Thyroid gland (tissue), 4 donors: ENCODE data around the gene PCCA. TPM values are rescaled to one million over a fixed set of nuclear protein-coding genes. Genes with fewer than 3 reads are reported as not detected.
"Not testable (repeated sequence)": the region's sequence is repeated elsewhere in the genome, so short reads cannot be mapped to it uniquely, and the experiment has no call there.

Source experiments
- DNase-seq, 2 donors: peaks; one replicate each; pipeline ENCODE4 v3.0.0-alpha.2; 2019
- H3K27ac ChIP-seq, 3 donors: fragments of 200-600 bp; sonication (generic); 1 replicate in 2 of 3; 2 replicates in 1 of 3; pipeline ENCODE4 v1.5.1; 2016 to 2019; ENCODE audit warnings: mild to moderate bottlenecking in 1 of 3, moderate library complexity in 1 of 3
- H3K27me3 ChIP-seq: fragments of 200-600 bp; sonication (generic); one replicate; pipeline ENCODE4 v1.5.1; 2019
- H3K36me3 ChIP-seq, 2 donors: fragments of 200-600 bp; sonication (generic); one replicate each; pipeline ENCODE4 v1.5.1; 2016 to 2019
- H3K4me1 ChIP-seq, 2 donors: fragments of 200-600 bp; sonication (generic); one replicate each; pipeline ENCODE4 v1.5.1; 2017 to 2019
- H3K4me3 ChIP-seq, 3 donors: fragments of 200-600 bp; sonication (generic); replicated peaks in 1 of 3; 1 replicate in 2 of 3; 2 replicates in 1 of 3; pipeline ENCODE4 v1.5.1; 2016; ENCODE audit warnings: mild to moderate bottlenecking in 1 of 3
- H3K9me3 ChIP-seq: fragments of 200-600 bp; sonication (generic); one replicate; pipeline ENCODE4 v1.5.1; 2017
- CTCF ChIP-seq, 6 experiments: fragments of 200-600 bp in 3 of 6; fragments of 450-650 bp in 3 of 6; sonication (generic) in 3 of 6; IDR thresholded peaks; one replicate each; pipeline ENCODE4 v1.5.1; 2016 to 2019; ENCODE audit warnings: antibody characterized with exemption in 6 of 6, mild to moderate bottlenecking in 2 of 6, inconsistent platforms in 1 of 6, moderate library complexity in 1 of 6
- POLR2A ChIP-seq, 2 donors: fragments of 450-650 bp; IDR thresholded peaks; one replicate each; pipeline ENCODE4 v1.6.1; 2017; ENCODE audit warnings: antibody characterized with exemption in 2 of 2, mild to moderate bottlenecking in 2 of 2, moderate library complexity in 1 of 2
- WGBS, 2 donors: methylation state at CpG; one replicate each; pipeline ENCODE4 v1.1.5; 2017; 5-methylcytosine and 5-hydroxymethylcytosine counted together
- intact Hi-C: fragments of 100-400 bp; cut with DNase I; formaldehyde crosslinking; loops from one replicate; pipeline ENCODE4 v1.15.1; 2023
- total RNA-seq, 4 donors: library from RNA; depleted of rRNA; stranded (reverse); fragments of >200 nt; gene quantifications; one replicate each; pipeline ENCODE4 v1.2.3, GENCODE V29; 2016

The PCCA gene
- total RNA-seq, 4 donors from 2014 or later = 54.3 to 95.2 (median 67.7) TPM

DNA sequence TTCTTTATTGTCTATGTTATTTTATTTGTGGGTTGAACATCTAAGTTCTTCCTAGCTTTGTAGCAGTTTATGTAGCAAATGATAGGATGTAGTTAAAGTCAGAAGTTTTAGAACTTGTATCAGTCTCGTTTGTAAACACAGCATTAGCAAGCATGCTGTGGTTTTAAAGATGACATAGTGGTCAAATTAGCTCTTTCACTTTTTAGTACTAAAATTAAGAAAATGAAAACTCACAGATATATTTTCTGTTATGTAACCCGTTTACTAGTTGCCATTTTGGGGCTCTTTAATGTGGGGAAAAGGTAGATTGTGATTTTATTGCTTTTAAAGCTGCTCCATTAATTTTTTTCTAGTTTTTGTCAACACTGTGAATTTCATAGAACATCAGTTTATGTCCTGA, 216.5 kb downstream of the PCCA start:
- no peak for DNase-seq
- no peak overlapping the region for H3K27ac ChIP-seq
- intact Hi-C loops = no loop called here
- H3K4me3 ChIP-seq = no peak overlapping the region
- 82 to 92% methylated on average over 2 of the region's 2 CpGs for WGBS, 2 donors
- H3K27me3 ChIP-seq = no peaks in the 10 kb centered on the region
- H3K36me3 ChIP-seq = no peaks in the 10 kb centered on the region
- H3K9me3 ChIP-seq = no peaks in the 10 kb centered on the region
- no peak for TF ChIP-seq POLR2A (IDR thresholded peaks at IDR 0.05)
- TF ChIP-seq CTCF (IDR thresholded peaks at IDR 0.05) = no peak
- peaks cover 9 to 26% of the 10 kb centered on the region in 2 donors for H3K4me1 ChIP-seq

GRCh38 chr13:100306030-100306429, 217.1 kb downstream of the PCCA start:
- H3K4me1 ChIP-seq = peaks cover 6 to 20% of the 10 kb centered on the region in 2 donors
- no peaks in the 10 kb centered on the region for H3K27me3 ChIP-seq
- intact Hi-C loops = no loop called here
- no peaks in the 10 kb centered on the region for H3K9me3 ChIP-seq
- H3K4me3 ChIP-seq = no peak overlapping the region
- TF ChIP-seq CTCF (IDR thresholded peaks at IDR 0.05) (no peak), POLR2A (IDR thresholded peaks at IDR 0.05) (no peak)
- H3K36me3 ChIP-seq = no peaks in the 10 kb centered on the region
- DNase-seq = no peak
- WGBS, 2 donors = 91 to 93% methylated on average over 4 of the region's 4 CpGs
- H3K27ac ChIP-seq = no peak overlapping the region

GRCh38 chr13:100306434-100306999, 217.6 kb downstream of the PCCA start:
- H3K4me1 ChIP-seq = peaks cover under 1 to 16% of the 10 kb centered on the region in 2 donors
- H3K27me3 ChIP-seq = no peaks in the 10 kb centered on the region
- no peak overlapping the region for H3K4me3 ChIP-seq
- H3K36me3 ChIP-seq = no peaks in the 10 kb centered on the region
- WGBS, 2 donors = 44 to 60% methylated on average over 5 of the region's 5 CpGs
- DNase-seq = no peak
- no peak overlapping the region for H3K27ac ChIP-seq
- H3K9me3 ChIP-seq = no peaks in the 10 kb centered on the region
- TF ChIP-seq CTCF (IDR thresholded peaks at IDR 0.05) (no peak), POLR2A (IDR thresholded peaks at IDR 0.05) (no peak)
- intact Hi-C loops = no loop called here

GRCh38 chr13:100314132-100314910, 225.4 kb downstream of the PCCA start:
- Histone ChIP-seq H3K27me3 (no peaks in the 10 kb centered on the region), H3K9me3 (no peaks in the 10 kb centered on the region), H3K4me1 (no peaks in the 10 kb centered on the region), H3K36me3 (no peaks in the 10 kb centered on the region), H3K4me3 (no peak overlapping the region), H3K27ac (no peak overlapping the region)
- no peak for TF ChIP-seq POLR2A (IDR thresholded peaks at IDR 0.05)
- TF ChIP-seq CTCF (IDR thresholded peaks at IDR 0.05) = no peak
- no peak for DNase-seq
- intact Hi-C loops = no loop called here
- 100% methylated on average over 2 of the region's 2 CpGs for WGBS, 2 donors

GRCh38 chr13:100315522-100315921, 226.6 kb downstream of the PCCA start:
- intact Hi-C loops = no loop called here
- TF ChIP-seq CTCF (IDR thresholded peaks at IDR 0.05) = no peak
- TF ChIP-seq POLR2A (IDR thresholded peaks at IDR 0.05) = no peak
- Histone ChIP-seq H3K4me3 (no peak overlapping the region), H3K9me3 (no peaks in the 10 kb centered on the region), H3K4me1 (no peaks in the 10 kb centered on the region), H3K27ac (no peak overlapping the region), H3K27me3 (no peaks in the 10 kb centered on the region), H3K36me3 (no peaks in the 10 kb centered on the region)
- no peak for DNase-seq
- WGBS, 2 donors = 70 to 93% methylated on average over 1 of the region's 1 CpG

GRCh38 chr13:100318473-100318872, 229.6 kb downstream of the PCCA start:
- intact Hi-C loops, DNase-seq, H3K4me3 ChIP-seq, H3K36me3 ChIP-seq, H3K9me3 ChIP-seq, H3K27ac ChIP-seq, H3K4me1 ChIP-seq, H3K27me3 ChIP-seq: not testable (repeated sequence)
- WGBS, 2 donors = 92 to 100% methylated on average over 3 of the region's 3 CpGs
